ENCODE data around the gene BRD7. TPM values are rescaled to one million over a fixed set of nuclear protein-coding genes. Genes with fewer than 3 reads are reported as not detected.

BRD7 gene
- total and polyA plus RNA-seq, 2 of the 13 experiments (the other 11 are each of a cell fraction or from before 2014, with no cell fraction given) = 82.3 to 149 TPM

GRCh38 chr16:50282955-50283631 is 85.7 kb downstream of the BRD7 start (continued):
- TF ChIP-seq BCL3 (CRISPR knock-in tag; IDR thresholded peaks at IDR 0.05) (0 out of 2 replicates have a peak, but pooled peaks have one; percentile 47), MXD4 (CRISPR knock-in tag; IDR thresholded peaks at IDR 0.05) (peak; percentile 47; the same call in 1 of the 2 replicates), NRL (CRISPR knock-in tag; IDR thresholded peaks at IDR 0.05; ENCODE audit: borderline replicate concordance) (no peak), MTA1 (CRISPR knock-in tag; IDR thresholded peaks at IDR 0.05; ENCODE audit: borderline replicate concordance) (peak; percentile 77; the same call in 1 of the 2 replicates), ISL2 (CRISPR knock-in tag; IDR thresholded peaks at IDR 0.05) (peak; percentile 35; the same call in 1 of the 2 replicates), ZNF274 (CRISPR knock-in tag; IDR thresholded peaks at IDR 0.05) (0 out of 2 replicates have a peak, but pooled peaks have one; percentile 55), ZNF598 (CRISPR knock-in tag; IDR thresholded peaks at IDR 0.05; ENCODE audit: borderline replicate concordance) (peak; percentile 80; the same call in 1 of the 2 replicates), NFE2L1 (CRISPR knock-in tag; IDR thresholded peaks at IDR 0.05; ENCODE audit: borderline replicate concordance) (no peak), ZNF749 (CRISPR knock-in tag; IDR thresholded peaks at IDR 0.05; ENCODE audit: borderline replicate concordance) (no peak), NR2F6 (IDR thresholded peaks at IDR 0.05) (peak; percentile 89), NR2F6 (CRISPR knock-in tag; IDR thresholded peaks at IDR 0.05) (peak; percentile 88), SOX6 (IDR thresholded peaks at IDR 0.05) (no peak), SOX6 (CRISPR knock-in tag; IDR thresholded peaks at IDR 0.05) (peak; percentile 65), NR2F1 (CRISPR knock-in tag; IDR thresholded peaks at IDR 0.05) (peak; percentile 15 to 74; a peak in 2 of 4 replicates), ZBTB37 (CRISPR knock-in tag; IDR thresholded peaks at IDR 0.05) (no peak), ZBTB1 (CRISPR knock-in tag; IDR thresholded peaks at IDR 0.05; ENCODE audit: borderline replicate concordance) (no peak), BCL6 (CRISPR knock-in tag; IDR thresholded peaks at IDR 0.05) (peak; percentile 43; the same call in 1 of the 2 replicates), HOXA3 (CRISPR knock-in tag; IDR thresholded peaks at IDR 0.05) (peak; percentile 79; the same call in 1 of the 2 replicates), SKI (IDR thresholded peaks at IDR 0.05; ENCODE audit: partially characterized antibody) (no peak), CCAR2 (optimal IDR thresholded peaks at IDR 0.05; ENCODE audit: low read depth, low read length) (no peak)
- TF ChIP-seq, protein P1, sequence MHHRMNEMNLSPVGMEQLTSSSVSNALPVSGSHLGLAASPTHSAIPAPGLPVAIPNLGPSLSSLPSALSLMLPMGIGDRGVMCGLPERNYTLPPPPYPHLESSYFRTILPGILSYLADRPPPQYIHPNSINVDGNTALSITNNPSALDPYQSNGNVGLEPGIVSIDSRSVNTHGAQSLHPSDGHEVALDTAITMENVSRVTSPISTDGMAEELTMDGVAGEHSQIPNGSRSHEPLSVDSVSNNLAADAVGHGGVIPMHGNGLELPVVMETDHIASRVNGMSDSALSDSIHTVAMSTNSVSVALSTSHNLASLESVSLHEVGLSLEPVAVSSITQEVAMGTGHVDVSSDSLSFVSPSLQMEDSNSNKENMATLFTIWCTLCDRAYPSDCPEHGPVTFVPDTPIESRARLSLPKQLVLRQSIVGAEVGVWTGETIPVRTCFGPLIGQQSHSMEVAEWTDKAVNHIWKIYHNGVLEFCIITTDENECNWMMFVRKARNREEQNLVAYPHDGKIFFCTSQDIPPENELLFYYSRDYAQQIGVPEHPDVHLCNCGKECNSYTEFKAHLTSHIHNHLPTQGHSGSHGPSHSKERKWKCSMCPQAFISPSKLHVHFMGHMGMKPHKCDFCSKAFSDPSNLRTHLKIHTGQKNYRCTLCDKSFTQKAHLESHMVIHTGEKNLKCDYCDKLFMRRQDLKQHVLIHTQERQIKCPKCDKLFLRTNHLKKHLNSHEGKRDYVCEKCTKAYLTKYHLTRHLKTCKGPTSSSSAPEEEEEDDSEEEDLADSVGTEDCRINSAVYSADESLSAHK (CRISPR knock-in tag; IDR thresholded peaks at IDR 0.05; ENCODE audit: borderline replicate concordance) = no peak

All from HepG2 (cell line).